HG03469 (cell line): ENCODE measurements around the gene FAM174C.
"Not testable (repeated sequence)": the region's sequence is repeated elsewhere in the genome, so short reads cannot be mapped to it uniquely, and the experiment has no call there.

Experiments used
- ATAC-seq: cut with Tn5 transposase; IDR thresholded peaks from one replicate; pipeline ENCODE4 v1.9.1; 2021; ENCODE audit warnings: mild to moderate bottlenecking, moderate library complexity, moderate number of reproducible peaks; ENCODE audit not compliant: unreplicated experiment

Gene FAM174C

GRCh38 chr19:1296078-1296477 is 20.7 kb downstream of the FAM174C start:
- ATAC-seq: no peak

- no peak for ATAC-seq
These were observed 21.4 kb downstream of the FAM174C start for GRCh38 chr19:1296575-1297271.

- no peak for ATAC-seq
These were observed 22.9 kb downstream of the FAM174C start for GRCh38 chr19:1298235-1298634.

- no peak for ATAC-seq
These were observed 24.5 kb downstream of the FAM174C start for GRCh38 chr19:1299801-1300200.

GRCh38 chr19:1300744-1301490 is 25.6 kb downstream of the FAM174C start:
- ATAC-seq: no peak

GRCh38 chr19:1302533-1303239 is 27.4 kb downstream of the FAM174C start:
- no peak for ATAC-seq

- no peak for ATAC-seq
These were observed 29.0 kb downstream of the FAM174C start for GRCh38 chr19:1304197-1304924.

GRCh38 chr19:1305354-1305753 is 30.0 kb downstream of the FAM174C start:
- not testable (repeated sequence) for ATAC-seq

GRCh38 chr19:1307320-1307719 is 32.0 kb downstream of the FAM174C start:
- ATAC-seq: no peak

- no peak for ATAC-seq
These were observed 32.5 kb downstream of the FAM174C start for GRCh38 chr19:1307755-1308303.

- no peak for ATAC-seq
These were observed 33.4 kb downstream of the FAM174C start for GRCh38 chr19:1308718-1309117.

GRCh38 chr19:1309977-1310852 is 34.9 kb downstream of the FAM174C start:
- ATAC-seq: no peak

GRCh38 chr19:1310853-1311180 is 35.5 kb downstream of the FAM174C start:
- no peak for ATAC-seq

GRCh38 chr19:1311543-1312091 is 36.3 kb downstream of the FAM174C start:
- ATAC-seq: no peak

- no peak for ATAC-seq
These were observed 37.7 kb downstream of the FAM174C start for GRCh38 chr19:1312767-1313694.

- ATAC-seq: no peak
These were observed 38.6 kb downstream of the FAM174C start for GRCh38 chr19:1313695-1314613.

GRCh38 chr19:1315470-1316166 is 40.3 kb downstream of the FAM174C start:
- no peak for ATAC-seq
